NCI-H1694 treated with DMSO at 0.1 percent for 48 hours (cell line): ENCODE measurements around the gene GPALPP1.
"Not testable (repeated sequence)": the region's sequence is repeated elsewhere in the genome, so short reads cannot be mapped to it uniquely, and the experiment has no call there.

Experiments
- DNase-seq: peaks from one replicate; lab custom pipeline; 2025; lab: John Stamatoyannopoulos, UW

Gene GPALPP1

DNA sequence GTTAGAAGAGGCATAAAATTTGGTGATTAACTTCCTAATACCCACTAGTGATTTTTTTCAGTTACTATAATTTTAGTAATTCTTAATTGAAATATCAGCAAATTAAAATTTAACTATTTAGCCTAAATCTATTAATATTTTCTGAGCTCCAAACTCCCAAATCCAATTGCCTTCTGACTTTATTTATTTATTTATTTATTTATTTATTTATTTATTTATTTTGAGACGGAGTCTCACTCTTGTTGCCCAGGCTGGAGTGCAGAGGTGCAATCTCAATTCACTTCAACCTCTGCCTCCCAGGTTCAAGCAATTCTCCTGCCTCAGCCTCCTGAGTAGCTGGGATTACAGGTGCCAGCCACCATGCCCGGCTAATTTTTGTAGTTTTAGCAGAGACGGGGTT lies 74.6 kb downstream of the GPALPP1 start:
- not testable (repeated sequence) for DNase-seq

- DNase-seq = no peak
Measured at GRCh38 chr13:45064889-45065288, 75.6 kb downstream of the GPALPP1 start.

- DNase-seq = no peak
Measured at GRCh38 chr13:45068036-45069001, 79.0 kb downstream of the GPALPP1 start.

DNA sequence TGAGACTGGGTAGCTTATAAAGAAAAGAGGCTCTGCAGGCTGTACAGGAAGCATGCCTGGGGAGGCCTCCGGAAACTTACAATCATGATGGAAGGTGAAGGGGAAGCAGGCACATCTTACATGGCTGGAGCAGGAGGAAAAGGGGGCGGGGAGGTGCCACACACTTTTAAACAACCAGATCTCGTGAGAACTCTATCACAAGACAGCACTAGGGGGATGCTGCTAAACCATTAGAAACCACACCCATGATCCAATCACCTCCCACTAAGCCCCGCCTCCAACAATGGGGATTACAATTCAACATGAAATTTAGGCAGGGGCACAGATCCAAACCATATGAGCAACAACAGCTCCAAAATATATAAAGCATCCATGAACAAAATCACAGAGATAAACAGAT lies 84.5 kb downstream of the GPALPP1 start:
- no peak for DNase-seq

DNA sequence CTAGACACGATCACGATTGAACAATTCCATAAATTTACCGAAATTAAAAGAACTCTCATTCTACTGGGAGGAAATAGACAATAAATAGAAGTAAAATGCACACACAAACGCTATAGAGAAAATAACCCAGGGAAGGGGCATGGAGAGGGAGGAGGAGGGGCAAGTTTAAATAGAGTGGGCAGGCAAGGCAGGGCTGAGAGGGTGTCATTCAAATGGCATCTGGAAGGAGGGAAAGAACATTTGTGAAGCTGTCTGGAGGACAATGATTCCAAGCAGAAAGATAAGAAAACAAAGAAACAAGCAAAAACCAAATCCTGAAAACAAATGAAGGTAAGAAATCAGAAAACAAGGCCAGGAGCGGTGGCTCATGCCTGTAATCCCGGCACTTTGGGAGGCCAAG lies 85.4 kb downstream of the GPALPP1 start:
- DNase-seq = no peak

DNA sequence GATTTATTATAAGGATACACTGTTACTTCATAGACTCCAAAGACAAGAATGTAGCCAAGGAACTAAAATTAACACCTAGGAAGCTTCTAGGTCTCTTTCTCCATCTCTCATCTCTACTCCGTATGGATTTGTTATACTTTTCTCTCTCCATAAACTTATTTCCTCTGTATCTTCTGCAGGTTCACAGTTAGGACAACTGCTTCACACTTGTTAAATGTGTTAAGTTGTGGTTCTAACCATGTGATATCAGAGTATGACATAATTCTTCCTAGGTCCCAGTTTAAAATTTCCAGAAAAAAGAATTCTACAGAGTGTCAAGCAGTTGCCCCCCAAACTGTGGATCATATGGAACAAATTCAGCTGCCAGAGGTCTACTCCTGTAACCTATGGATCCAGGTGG lies 88.7 kb downstream of the GPALPP1 start:
- no peak for DNase-seq
